ENCODE results near the gene IL17RE.

- TF ChIP-seq CTCF (conservative IDR thresholded peaks at IDR 0.05; ENCODE audit: low read depth in 2 of 2), result no peak
- no peak for TF ChIP-seq EZH2 (IDR thresholded peaks at IDR 0.05; ENCODE audit: low read depth, unreplicated experiment)
- TF ChIP-seq REST (IDR thresholded peaks at IDR 0.05; ENCODE audit: unreplicated experiment), result no peak
- no peak for TF ChIP-seq JUNB (IDR thresholded peaks at IDR 0.05; ENCODE audit: unreplicated experiment)
- no peak for TF ChIP-seq CREB1 (CRISPR knock-in tag; IDR thresholded peaks at IDR 0.05; ENCODE audit: low read depth)
Measured at GRCh38 chr3:9944271-9944670, 41.6 kb downstream of the IL17RE start.
